Measurements from ENCODE around the gene TGM2. TPM values are rescaled to one million over a fixed set of nuclear protein-coding genes. Genes with fewer than 3 reads are reported as not detected.

TGM2 gene
- total RNA-seq, 2 experiments from 2014 or later, result 0.06 to 0.27 TPM

DNA sequence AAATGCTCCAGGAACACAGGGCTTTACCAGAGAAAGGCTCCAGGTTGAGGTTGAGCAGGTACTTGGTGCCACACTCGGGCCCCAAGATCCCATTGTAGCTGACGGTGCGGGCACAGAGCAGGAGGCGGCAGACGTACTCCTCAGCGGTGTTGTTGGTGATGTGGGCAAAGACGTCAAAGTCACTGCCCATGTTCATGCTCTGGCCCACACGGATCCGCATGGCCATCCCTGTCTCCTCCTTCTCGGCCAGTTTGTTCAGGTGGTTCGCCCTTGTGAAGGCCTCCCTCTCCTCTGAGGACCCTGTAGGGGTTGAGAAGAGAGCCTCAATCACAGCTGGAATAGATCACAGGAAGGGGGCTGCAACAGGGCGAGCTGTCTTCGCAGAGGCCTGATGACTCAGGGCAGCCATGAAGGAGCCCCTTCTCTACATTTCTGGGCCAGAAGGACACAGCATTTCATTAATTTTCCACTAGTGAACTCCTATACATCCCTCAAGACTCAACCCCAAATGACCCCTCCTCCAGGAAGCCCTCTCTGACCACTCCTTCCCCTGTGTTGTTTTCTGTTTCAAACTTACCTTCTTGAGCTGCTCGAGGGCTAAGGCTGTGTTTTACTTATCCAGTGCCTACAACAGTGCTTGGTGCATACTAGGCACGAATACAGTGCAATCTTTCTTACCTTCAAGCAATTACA lies 26.8 kb downstream of the TGM2 start:
- Mint-ChIP-seq H3K4me3 (no peak overlapping the region), H3K4me1 (ENCODE audit: low read depth) (no peaks in the 10 kb centered on the region), H3K36me3 (ENCODE audit: low read depth) (no peaks in the 10 kb centered on the region), H3K27ac (no peak overlapping the region), H3K9me3 (no peaks in the 10 kb centered on the region), H3K27me3 (no peaks in the 10 kb centered on the region)
- TF ChIP-seq, protein P1, sequence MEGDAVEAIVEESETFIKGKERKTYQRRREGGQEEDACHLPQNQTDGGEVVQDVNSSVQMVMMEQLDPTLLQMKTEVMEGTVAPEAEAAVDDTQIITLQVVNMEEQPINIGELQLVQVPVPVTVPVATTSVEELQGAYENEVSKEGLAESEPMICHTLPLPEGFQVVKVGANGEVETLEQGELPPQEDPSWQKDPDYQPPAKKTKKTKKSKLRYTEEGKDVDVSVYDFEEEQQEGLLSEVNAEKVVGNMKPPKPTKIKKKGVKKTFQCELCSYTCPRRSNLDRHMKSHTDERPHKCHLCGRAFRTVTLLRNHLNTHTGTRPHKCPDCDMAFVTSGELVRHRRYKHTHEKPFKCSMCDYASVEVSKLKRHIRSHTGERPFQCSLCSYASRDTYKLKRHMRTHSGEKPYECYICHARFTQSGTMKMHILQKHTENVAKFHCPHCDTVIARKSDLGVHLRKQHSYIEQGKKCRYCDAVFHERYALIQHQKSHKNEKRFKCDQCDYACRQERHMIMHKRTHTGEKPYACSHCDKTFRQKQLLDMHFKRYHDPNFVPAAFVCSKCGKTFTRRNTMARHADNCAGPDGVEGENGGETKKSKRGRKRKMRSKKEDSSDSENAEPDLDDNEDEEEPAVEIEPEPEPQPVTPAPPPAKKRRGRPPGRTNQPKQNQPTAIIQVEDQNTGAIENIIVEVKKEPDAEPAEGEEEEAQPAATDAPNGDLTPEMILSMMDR (IDR thresholded peaks at IDR 0.05), result no peak
- Histone ChIP-seq H3K27me3 (ENCODE audit: control insufficient read depth in 1 of 2, insufficient read depth in 2 of 2, low read length in 2 of 2) (no peaks in the 10 kb centered on the region), H3K9me3 (ENCODE audit: control insufficient read depth in 1 of 2, insufficient read depth in 1 of 2, low read length in 2 of 2) (no peaks in the 10 kb centered on the region), H3K27ac (ENCODE audit: low read depth in 1 of 2, low read length in 2 of 2) (no peak overlapping the region), H3K36me3 (ENCODE audit: insufficient read depth, low read length) (no peaks in the 10 kb centered on the region), H3K4me3 (ENCODE audit: low read length) (no peak overlapping the region), H3K4me1 (ENCODE audit: insufficient read depth, low read length) (no peaks in the 10 kb centered on the region)
- intact Hi-C loops (cut with DNase I, micrococcal nuclease), result no loop called here
- ChIA-PET CTCF (no interaction called here), POLR2A (no interaction called here)
- no peak for DNase-seq
- no peak for ATAC-seq (ENCODE audit: poor library complexity)

DNA sequence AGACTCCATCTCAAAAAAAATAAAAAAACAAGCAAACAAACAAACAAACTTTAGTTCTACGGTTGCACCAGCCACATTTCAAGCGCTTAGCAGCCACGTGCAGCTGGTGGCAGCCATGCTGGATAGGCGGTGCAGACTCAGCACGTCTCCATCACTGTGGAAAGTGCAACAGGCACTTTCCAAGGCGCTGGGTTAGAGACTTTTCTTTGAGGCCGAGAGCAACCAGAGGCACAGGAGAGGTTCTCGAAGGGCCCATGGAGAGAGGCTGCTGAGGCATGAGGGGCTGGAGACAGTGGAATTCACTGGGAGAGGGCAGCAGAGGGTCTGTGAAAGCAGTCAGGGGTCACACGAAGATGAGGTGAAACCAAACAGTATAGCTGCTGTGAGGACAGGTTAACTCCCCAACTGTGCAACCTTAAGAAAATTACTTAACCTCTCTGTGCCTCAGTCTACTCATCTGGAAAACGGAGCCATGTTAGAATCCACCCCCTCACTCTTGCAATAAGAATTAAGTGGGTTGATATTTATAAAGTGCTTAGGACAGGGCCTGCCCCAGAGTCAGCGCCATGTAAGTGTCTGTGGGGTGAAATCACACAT lies 27.5 kb downstream of the TGM2 start:
- TF ChIP-seq, protein P1 (IDR thresholded peaks at IDR 0.05), result no peak
- Mint-ChIP-seq H3K27me3 (no peaks in the 10 kb centered on the region), H3K9me3 (no peaks in the 10 kb centered on the region), H3K4me1 (ENCODE audit: low read depth) (no peaks in the 10 kb centered on the region), H3K27ac (no peak overlapping the region), H3K36me3 (ENCODE audit: low read depth) (no peaks in the 10 kb centered on the region), H3K4me3 (no peak overlapping the region)
- Histone ChIP-seq H3K27ac (ENCODE audit: low read depth in 1 of 2, low read length in 2 of 2) (no peak overlapping the region), H3K36me3 (ENCODE audit: insufficient read depth, low read length) (no peaks in the 10 kb centered on the region), H3K9me3 (ENCODE audit: control insufficient read depth in 1 of 2, insufficient read depth in 1 of 2, low read length in 2 of 2) (no peaks in the 10 kb centered on the region), H3K27me3 (ENCODE audit: control insufficient read depth in 1 of 2, insufficient read depth in 2 of 2, low read length in 2 of 2) (no peaks in the 10 kb centered on the region), H3K4me1 (ENCODE audit: insufficient read depth, low read length) (no peaks in the 10 kb centered on the region), H3K4me3 (ENCODE audit: low read length) (no peak overlapping the region)
- ATAC-seq (ENCODE audit: poor library complexity), result no peak
- ChIA-PET CTCF (no interaction called here), POLR2A (no interaction called here)
- no peak for DNase-seq
- intact Hi-C loops (cut with DNase I, micrococcal nuclease), result no loop called here

DNA sequence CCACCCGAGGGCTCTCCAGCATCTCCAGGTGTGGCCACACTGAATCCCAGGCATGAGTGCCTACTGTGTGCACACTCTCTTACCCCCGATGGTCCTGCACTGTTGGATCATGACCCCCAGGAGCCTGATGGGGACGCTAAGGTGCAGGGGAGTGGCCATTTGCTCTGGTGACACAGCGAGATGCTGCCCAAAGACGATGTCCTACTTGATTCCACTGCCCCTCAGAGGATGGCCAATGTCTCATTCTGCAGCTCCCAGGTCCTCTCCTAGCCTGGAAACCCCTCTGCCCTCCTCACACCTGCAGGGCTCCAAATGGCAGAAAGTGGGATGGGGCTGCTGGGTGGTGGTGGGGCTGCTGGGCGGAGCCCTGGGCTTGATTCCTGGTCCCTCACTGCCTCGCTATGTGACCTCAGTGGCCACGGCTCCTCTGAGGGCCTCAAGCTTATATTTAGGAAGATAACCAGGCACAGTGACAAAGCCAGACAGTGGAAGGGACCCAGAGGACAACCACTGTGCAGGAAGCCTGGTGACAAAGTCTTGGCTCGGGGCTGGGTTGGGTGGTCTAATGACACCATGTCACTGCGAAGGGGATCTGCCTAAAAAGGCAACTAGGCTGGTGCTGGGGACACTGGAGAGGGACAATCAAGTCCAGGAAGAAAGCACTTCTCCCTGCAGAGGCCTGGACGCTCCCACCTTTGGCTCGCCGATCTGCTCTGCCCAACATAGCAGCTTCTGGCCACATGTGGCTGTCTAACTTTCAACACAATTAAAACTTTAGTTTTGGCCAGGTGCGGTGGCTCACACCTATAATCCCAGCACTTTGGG lies 28.4 kb downstream of the TGM2 start:
- Histone ChIP-seq H3K27me3 (ENCODE audit: control insufficient read depth in 1 of 2, insufficient read depth in 2 of 2, low read length in 2 of 2) (no peaks in the 10 kb centered on the region), H3K4me1 (ENCODE audit: insufficient read depth, low read length) (no peaks in the 10 kb centered on the region), H3K36me3 (ENCODE audit: insufficient read depth, low read length) (no peaks in the 10 kb centered on the region), H3K9me3 (ENCODE audit: control insufficient read depth in 1 of 2, insufficient read depth in 1 of 2, low read length in 2 of 2) (no peaks in the 10 kb centered on the region), H3K4me3 (ENCODE audit: low read length) (no peak overlapping the region), H3K27ac (ENCODE audit: low read depth in 1 of 2, low read length in 2 of 2) (no peak overlapping the region)
- CTCF ChIA-PET, result no interaction called here
- no peaks in the 10 kb centered on the region for H3K9me3 Mint-ChIP-seq
- no peak overlapping the region for H3K4me3 Mint-ChIP-seq
- ATAC-seq (ENCODE audit: poor library complexity) (no peak), DNase-seq (no peak)
- intact Hi-C loops (cut with DNase I, micrococcal nuclease), result no loop called here
- H3K27me3 Mint-ChIP-seq, result no peaks in the 10 kb centered on the region
- no peak overlapping the region for H3K27ac Mint-ChIP-seq
- POLR2A ChIA-PET, result no interaction called here
- H3K4me1 Mint-ChIP-seq (ENCODE audit: low read depth), result no peaks in the 10 kb centered on the region
- TF ChIP-seq, protein P1 (IDR thresholded peaks at IDR 0.05), result no peak
- no peaks in the 10 kb centered on the region for H3K36me3 Mint-ChIP-seq (ENCODE audit: low read depth)

Measured in CD4-positive, alpha-beta T cell (primary cell).